Measurements from ENCODE around the gene A2ML1. TPM values are rescaled to one million over a fixed set of nuclear protein-coding genes. Genes with fewer than 3 reads are reported as not detected.
A peak's percentile ranks its signal among the peaks of the same experiment; 100 is the strongest.
"Not testable (repeated sequence)": the region's sequence is repeated elsewhere in the genome, so short reads cannot be mapped to it uniquely, and the experiment has no call there.

A2ML1 gene
- polyA plus RNA-seq, 3 donors: not detected

DNA sequence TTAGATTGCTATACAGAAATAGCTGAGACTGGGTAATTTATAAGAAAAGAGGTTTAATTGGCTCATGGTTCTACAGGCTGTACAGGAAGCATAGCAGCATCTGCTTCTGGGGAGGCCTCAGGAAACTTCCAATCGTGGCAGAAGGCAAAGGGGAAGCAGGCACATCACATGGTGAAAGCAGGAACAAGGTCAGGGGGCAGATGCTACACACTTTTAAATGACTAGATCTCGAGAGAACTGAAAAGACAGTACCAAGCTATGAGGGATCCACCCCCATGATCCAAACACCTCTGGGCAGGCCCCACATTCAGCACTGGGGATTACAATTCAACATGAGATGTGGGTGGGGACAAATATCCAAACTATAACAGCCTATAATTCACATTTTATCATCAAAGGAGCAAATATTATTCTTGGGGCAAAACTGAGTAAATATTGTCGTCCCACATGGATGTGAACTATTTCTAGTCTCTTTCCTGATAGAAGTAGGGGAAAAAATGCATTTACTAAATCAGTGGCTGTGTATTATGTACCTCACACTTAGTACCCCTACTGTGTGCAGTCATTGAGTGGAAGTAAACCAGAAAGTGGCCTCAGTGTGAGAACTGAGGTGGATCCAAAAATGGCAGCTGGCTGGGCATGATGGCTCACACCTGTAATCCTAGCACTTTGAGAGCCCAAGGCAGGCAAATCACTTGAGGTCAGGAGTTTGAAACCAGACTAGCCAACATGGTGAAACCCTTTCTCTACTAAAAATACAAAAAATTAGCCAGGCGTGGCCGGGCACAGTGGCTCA, 25.4 kb upstream of the A2ML1 start:
- Histone ChIP-seq H3K4me2 (replicated peaks; ENCODE audit: extremely low read depth, low read length, poor library complexity, severe bottlenecking) (no peak overlapping the region), H3K9me3 (replicated peaks in 1 of 2; ENCODE audit: control insufficient read depth in 1 of 2, insufficient read depth in 1 of 2, low read length in 2 of 2) (peaks cover 0 to 13% of the 10 kb centered on the region in 2 donors), H3K27me3 (ENCODE audit: control insufficient read depth in 2 of 2, insufficient read depth in 2 of 2, low read length in 2 of 2) (no peaks in the 10 kb centered on the region), H3K4me3 (replicated peaks in 1 of 3; ENCODE audit: low read depth in 2 of 3, low read length in 3 of 3) (no peak overlapping the region), H4K20me1 (ENCODE audit: insufficient read depth, low read length) (no peaks in the 10 kb centered on the region), H3K4me1 (ENCODE audit: control insufficient read depth in 1 of 2, insufficient read depth in 2 of 2, low read length in 2 of 2) (no peaks in the 10 kb centered on the region), H2AFZ (ENCODE audit: insufficient read depth, low read depth, low read length, poor library complexity, severe bottlenecking) (no peak overlapping the region), H3K27ac (ENCODE audit: low read depth in 1 of 2, low read length in 2 of 2) (no peak overlapping the region), H3K36me3 (replicated peaks in 1 of 2; ENCODE audit: control insufficient read depth in 1 of 2, insufficient read depth in 2 of 2, low read length in 2 of 2) (no peaks in the 10 kb centered on the region), H3K79me2 (ENCODE audit: insufficient read depth, low read length) (no peaks in the 10 kb centered on the region), H3K9ac (ENCODE audit: insufficient read depth, low read length, poor library complexity, severe bottlenecking) (no peak overlapping the region)
- intact Hi-C loops (cut with micrococcal nuclease): no loop called here
- no peaks in the 10 kb centered on the region for H3K36me3 Mint-ChIP-seq
- DNase-seq: no peak
- H3K27me3 Mint-ChIP-seq (ENCODE audit: low read depth in 3 of 3): peaks cover 0 to 2% (median 0%) of the 10 kb centered on the region in 3 donors
- no peaks in the 10 kb centered on the region for H3K4me1 Mint-ChIP-seq
- WGBS (ENCODE audit: insufficient coverage): 77% methylated on average over 3 of the region's 5 CpGs
- no peak for TF ChIP-seq CTCF (IDR thresholded peaks at IDR 0.05)
- no peak overlapping the region for H3K27ac Mint-ChIP-seq
- H3K9me3 Mint-ChIP-seq: peaks cover 5 to 24% (median 13%) of the 10 kb centered on the region in 7 donors
- no peak overlapping the region for H3K4me3 Mint-ChIP-seq

DNA sequence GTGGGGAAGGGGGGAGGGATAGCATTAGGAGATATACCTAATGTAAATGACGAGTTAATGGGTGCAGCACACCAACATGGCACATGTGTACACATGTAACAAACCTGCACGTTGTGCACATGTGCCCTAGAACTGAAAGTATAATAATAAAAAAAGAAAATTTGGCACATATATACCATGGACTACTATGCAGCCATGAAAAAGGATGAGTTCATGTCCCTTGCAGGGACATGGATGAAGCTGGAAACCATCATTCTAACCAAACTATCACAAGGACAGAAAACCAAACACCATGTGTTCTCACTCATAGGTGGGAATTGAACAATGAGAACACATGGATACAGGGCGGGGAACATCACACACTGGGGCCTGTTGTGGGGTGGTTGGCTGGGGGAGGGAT, 21.2 kb upstream of the A2ML1 start:
- H3K9me3 ChIP-seq (replicated peaks in 1 of 2; ENCODE audit: control insufficient read depth in 1 of 2, insufficient read depth in 1 of 2, low read length in 2 of 2); intact Hi-C loops (cut with micrococcal nuclease); H3K4me1 ChIP-seq (ENCODE audit: control insufficient read depth in 1 of 2, insufficient read depth in 2 of 2, low read length in 2 of 2); H3K27me3 Mint-ChIP-seq (ENCODE audit: low read depth in 3 of 3); H3K9ac ChIP-seq (ENCODE audit: insufficient read depth, low read length, poor library complexity, severe bottlenecking); DNase-seq; H3K4me3 Mint-ChIP-seq; H3K4me2 ChIP-seq (replicated peaks; ENCODE audit: extremely low read depth, low read length, poor library complexity, severe bottlenecking); H3K27ac Mint-ChIP-seq; H3K79me2 ChIP-seq (ENCODE audit: insufficient read depth, low read length); H3K4me1 Mint-ChIP-seq; H4K20me1 ChIP-seq (ENCODE audit: insufficient read depth, low read length); H3K4me3 ChIP-seq (replicated peaks in 1 of 3; ENCODE audit: low read depth in 2 of 3, low read length in 3 of 3); H3K36me3 ChIP-seq (replicated peaks in 1 of 2; ENCODE audit: control insufficient read depth in 1 of 2, insufficient read depth in 2 of 2, low read length in 2 of 2); H2AFZ ChIP-seq (ENCODE audit: insufficient read depth, low read depth, low read length, poor library complexity, severe bottlenecking); H3K27me3 ChIP-seq (ENCODE audit: control insufficient read depth in 2 of 2, insufficient read depth in 2 of 2, low read length in 2 of 2); H3K36me3 Mint-ChIP-seq; H3K27ac ChIP-seq (ENCODE audit: low read depth in 1 of 2, low read length in 2 of 2): not testable (repeated sequence)
- WGBS (ENCODE audit: insufficient coverage): no CpG with 5 or more reads among the region's 3 CpGs
- peaks cover 0 to 18% (median 7%) of the 10 kb centered on the region in 7 donors for H3K9me3 Mint-ChIP-seq

DNA sequence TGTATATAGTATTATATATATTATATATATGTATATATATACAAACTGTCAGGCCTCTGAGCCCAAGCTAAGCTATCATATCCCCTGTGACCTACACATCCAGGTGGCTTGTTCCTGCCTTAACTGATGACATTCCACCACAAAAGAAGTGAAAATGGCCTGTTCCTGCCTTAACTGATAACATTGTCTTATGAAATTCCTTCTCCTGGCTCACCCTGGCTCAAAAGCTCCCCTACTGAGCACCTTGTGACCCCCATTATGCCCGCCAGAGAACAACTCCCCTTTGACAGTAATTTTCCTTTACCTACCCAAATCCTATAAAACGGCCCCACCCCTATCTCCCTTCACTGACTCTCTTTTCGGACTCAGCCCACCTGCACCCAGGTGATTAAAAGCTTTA, 17.6 kb upstream of the A2ML1 start:
- H3K27ac ChIP-seq (ENCODE audit: low read depth in 1 of 2, low read length in 2 of 2); H3K4me1 Mint-ChIP-seq; H3K4me2 ChIP-seq (replicated peaks; ENCODE audit: extremely low read depth, low read length, poor library complexity, severe bottlenecking); H2AFZ ChIP-seq (ENCODE audit: insufficient read depth, low read depth, low read length, poor library complexity, severe bottlenecking); H3K27me3 ChIP-seq (ENCODE audit: control insufficient read depth in 2 of 2, insufficient read depth in 2 of 2, low read length in 2 of 2); H3K9me3 Mint-ChIP-seq; H3K36me3 ChIP-seq (replicated peaks in 1 of 2; ENCODE audit: control insufficient read depth in 1 of 2, insufficient read depth in 2 of 2, low read length in 2 of 2); H3K27me3 Mint-ChIP-seq (ENCODE audit: low read depth in 3 of 3); H3K4me1 ChIP-seq (ENCODE audit: control insufficient read depth in 1 of 2, insufficient read depth in 2 of 2, low read length in 2 of 2); H3K79me2 ChIP-seq (ENCODE audit: insufficient read depth, low read length); H3K9me3 ChIP-seq (replicated peaks in 1 of 2; ENCODE audit: control insufficient read depth in 1 of 2, insufficient read depth in 1 of 2, low read length in 2 of 2); intact Hi-C loops (cut with micrococcal nuclease); H3K4me3 ChIP-seq (replicated peaks in 1 of 3; ENCODE audit: low read depth in 2 of 3, low read length in 3 of 3); H3K36me3 Mint-ChIP-seq; H4K20me1 ChIP-seq (ENCODE audit: insufficient read depth, low read length); H3K9ac ChIP-seq (ENCODE audit: insufficient read depth, low read length, poor library complexity, severe bottlenecking); DNase-seq; H3K4me3 Mint-ChIP-seq; H3K27ac Mint-ChIP-seq: not testable (repeated sequence)
- WGBS (ENCODE audit: insufficient coverage): no CpG with 5 or more reads among the region's 3 CpGs

DNA sequence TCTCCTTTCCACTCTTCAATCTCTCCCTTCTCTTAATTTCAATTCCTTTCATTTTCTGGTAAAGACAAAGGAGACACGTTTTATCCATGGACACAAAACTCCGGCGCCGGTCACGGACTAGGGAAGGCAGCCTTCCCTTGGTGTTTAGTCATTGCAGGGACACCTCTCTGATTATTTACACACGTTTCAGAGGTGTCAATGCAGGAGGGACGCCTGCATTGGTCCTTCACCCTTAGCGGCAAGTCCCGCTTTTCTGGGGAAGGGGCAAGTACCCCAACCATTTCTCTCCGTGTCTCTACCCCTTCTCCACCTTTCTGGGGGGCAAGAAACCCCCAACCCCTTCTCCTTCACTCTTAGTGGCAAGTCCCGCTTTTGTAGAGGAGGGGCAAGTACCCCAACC, 16.9 kb upstream of the A2ML1 start:
- H3K36me3 ChIP-seq (replicated peaks in 1 of 2; ENCODE audit: control insufficient read depth in 1 of 2, insufficient read depth in 2 of 2, low read length in 2 of 2); H3K9me3 Mint-ChIP-seq; H3K4me3 ChIP-seq (replicated peaks in 1 of 3; ENCODE audit: low read depth in 2 of 3, low read length in 3 of 3); DNase-seq; H4K20me1 ChIP-seq (ENCODE audit: insufficient read depth, low read length); H3K4me1 Mint-ChIP-seq; H3K27me3 ChIP-seq (ENCODE audit: control insufficient read depth in 2 of 2, insufficient read depth in 2 of 2, low read length in 2 of 2); H3K4me1 ChIP-seq (ENCODE audit: control insufficient read depth in 1 of 2, insufficient read depth in 2 of 2, low read length in 2 of 2); H3K4me2 ChIP-seq (replicated peaks; ENCODE audit: extremely low read depth, low read length, poor library complexity, severe bottlenecking); H3K27ac ChIP-seq (ENCODE audit: low read depth in 1 of 2, low read length in 2 of 2); H3K36me3 Mint-ChIP-seq; H3K9me3 ChIP-seq (replicated peaks in 1 of 2; ENCODE audit: control insufficient read depth in 1 of 2, insufficient read depth in 1 of 2, low read length in 2 of 2); H3K4me3 Mint-ChIP-seq; intact Hi-C loops (cut with micrococcal nuclease); H3K27me3 Mint-ChIP-seq (ENCODE audit: low read depth in 3 of 3); H3K79me2 ChIP-seq (ENCODE audit: insufficient read depth, low read length); H3K9ac ChIP-seq (ENCODE audit: insufficient read depth, low read length, poor library complexity, severe bottlenecking); H2AFZ ChIP-seq (ENCODE audit: insufficient read depth, low read depth, low read length, poor library complexity, severe bottlenecking): not testable (repeated sequence)
- peak overlapping the region in 1 of 7 donors; percentile 38 for H3K27ac Mint-ChIP-seq
- WGBS (ENCODE audit: insufficient coverage): 98% methylated on average over 8 of the region's 11 CpGs
